ENCODE data around the gene NEGR1.

DNA sequence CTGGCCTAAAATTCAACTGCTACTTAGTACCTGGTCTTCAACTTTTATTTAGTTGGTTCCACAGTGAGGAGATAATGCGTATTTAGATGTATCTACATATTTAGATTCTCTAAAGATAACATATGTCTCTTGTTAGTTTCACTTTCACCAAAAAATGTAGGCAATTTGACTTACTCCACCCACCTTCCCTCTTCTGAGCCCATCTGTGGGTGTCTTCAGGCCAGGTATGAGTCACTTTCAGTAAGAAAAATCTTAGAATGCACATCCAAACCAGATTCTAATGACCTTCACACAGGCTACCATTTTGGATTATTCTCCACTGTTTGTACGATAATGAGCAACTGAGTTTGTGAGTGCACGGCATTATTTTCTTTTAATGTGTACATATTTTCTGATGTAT, 501.7 kb downstream of the NEGR1 start:
- TF ChIP-seq CTCF (IDR thresholded peaks at IDR 0.05): no peak
- no peak for TF ChIP-seq POLR2A (IDR thresholded peaks at IDR 0.05)

Measured in thyroid gland (tissue), 4 donors.